Astrocyte (in vitro differentiated cells and primary cell): Measurements from ENCODE around the gene CD63.

Source experiments
- CTCF ChIP-seq: IDR thresholded peaks from 2 replicates; pipeline ENCODE4 v1.5.1; 2011; ENCODE audit warnings: low read depth, mild to moderate bottlenecking, inconsistent platforms, low read length, moderate library complexity; ENCODE audit not compliant: insufficient read depth
- EZH2 ChIP-seq: IDR thresholded peaks from 2 replicates; pipeline ENCODE4 v1.6.1; 2012; ENCODE audit warnings: mild to moderate bottlenecking, low read length, inconsistent platforms; ENCODE audit not compliant: insufficient read depth

GRCh38 chr12:55717011-55718007 lies 11.5 kb downstream of the CD63 start:
- TF ChIP-seq CTCF (no peak), EZH2 (no peak)
